ENCODE measurements around the gene M6PR. TPM values are rescaled to one million over a fixed set of nuclear protein-coding genes. Genes with fewer than 3 reads are reported as not detected.

Gene M6PR
- total and polyA plus RNA-seq, 8 donors = 152 to 243 (median 209) TPM

DNA sequence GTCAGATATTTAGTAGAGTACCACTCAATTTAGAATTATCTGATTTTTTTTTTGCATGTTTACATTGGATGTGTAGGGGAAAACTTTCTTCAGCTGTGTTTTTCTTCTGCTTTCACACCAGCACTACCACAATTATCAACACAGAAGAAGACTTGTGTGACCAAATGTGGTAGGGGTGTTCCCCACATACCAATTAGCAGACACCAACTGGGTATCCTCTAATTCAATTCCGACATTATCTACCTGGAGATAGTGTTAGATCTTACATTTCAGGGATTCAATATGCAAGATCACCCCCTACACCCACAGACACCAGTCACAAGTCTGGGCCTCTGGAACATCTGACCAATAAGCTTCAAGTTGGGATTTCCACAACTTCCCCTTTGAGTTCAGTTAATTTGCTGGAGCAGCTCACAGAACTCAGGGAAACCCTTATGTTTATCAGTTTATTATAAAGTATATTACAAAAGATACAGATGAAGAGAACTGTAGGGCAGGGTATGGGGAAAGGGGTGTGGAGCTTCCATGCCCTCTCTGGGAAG lies 35.8 kb upstream of the M6PR start:
- Histone ChIP-seq H3K36me3 (no peaks in the 10 kb centered on the region), H3K27ac (no peak overlapping the region), H3K4me3 (no peak overlapping the region), H3K9me3 (peaks cover 0 to 8% of the 10 kb centered on the region in 2 donors), H3K4me1 (peaks cover 0 to 30% of the 10 kb centered on the region in 2 donors), H3K27me3 (no peaks in the 10 kb centered on the region)
- intact Hi-C loops (cut with DNase I) = no loop called here
- DNase-seq (no peak), ATAC-seq (no peak)
- TF ChIP-seq, protein P1, sequence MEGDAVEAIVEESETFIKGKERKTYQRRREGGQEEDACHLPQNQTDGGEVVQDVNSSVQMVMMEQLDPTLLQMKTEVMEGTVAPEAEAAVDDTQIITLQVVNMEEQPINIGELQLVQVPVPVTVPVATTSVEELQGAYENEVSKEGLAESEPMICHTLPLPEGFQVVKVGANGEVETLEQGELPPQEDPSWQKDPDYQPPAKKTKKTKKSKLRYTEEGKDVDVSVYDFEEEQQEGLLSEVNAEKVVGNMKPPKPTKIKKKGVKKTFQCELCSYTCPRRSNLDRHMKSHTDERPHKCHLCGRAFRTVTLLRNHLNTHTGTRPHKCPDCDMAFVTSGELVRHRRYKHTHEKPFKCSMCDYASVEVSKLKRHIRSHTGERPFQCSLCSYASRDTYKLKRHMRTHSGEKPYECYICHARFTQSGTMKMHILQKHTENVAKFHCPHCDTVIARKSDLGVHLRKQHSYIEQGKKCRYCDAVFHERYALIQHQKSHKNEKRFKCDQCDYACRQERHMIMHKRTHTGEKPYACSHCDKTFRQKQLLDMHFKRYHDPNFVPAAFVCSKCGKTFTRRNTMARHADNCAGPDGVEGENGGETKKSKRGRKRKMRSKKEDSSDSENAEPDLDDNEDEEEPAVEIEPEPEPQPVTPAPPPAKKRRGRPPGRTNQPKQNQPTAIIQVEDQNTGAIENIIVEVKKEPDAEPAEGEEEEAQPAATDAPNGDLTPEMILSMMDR (IDR thresholded peaks at IDR 0.05) = no peak

DNA sequence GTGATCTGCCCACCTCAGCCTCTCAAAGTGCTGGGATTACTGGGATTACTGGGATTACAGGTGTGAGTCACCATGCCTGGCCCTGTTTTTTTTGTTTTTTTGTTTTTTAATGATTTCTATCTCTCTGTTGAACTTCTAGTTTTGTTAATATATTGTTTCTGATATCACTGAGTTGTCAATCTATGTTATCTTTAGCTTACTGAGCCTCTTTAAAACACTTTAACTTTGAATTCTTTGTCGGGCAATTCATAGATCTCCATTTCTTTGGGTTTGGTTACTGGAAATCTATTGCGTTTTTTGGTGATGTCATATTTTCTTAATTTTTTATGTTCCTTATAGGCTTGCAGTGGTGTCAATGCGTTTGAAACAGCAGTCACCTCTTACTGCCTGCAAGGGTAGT lies 30.7 kb upstream of the M6PR start:
- H3K36me3 ChIP-seq = no peaks in the 10 kb centered on the region
- H3K9me3 ChIP-seq = peaks cover 0 to 33% of the 10 kb centered on the region in 2 donors
- no peaks in the 10 kb centered on the region for H3K27me3 ChIP-seq
- H3K4me1 ChIP-seq = no peaks in the 10 kb centered on the region
- H3K4me3 ChIP-seq = no peak overlapping the region
- H3K27ac ChIP-seq = no peak overlapping the region
- ATAC-seq (no peak), DNase-seq (no peak)
- intact Hi-C loops (cut with DNase I) = no loop called here
- TF ChIP-seq, protein P1 (IDR thresholded peaks at IDR 0.05) = no peak

GRCh38 chr12:8970432-8970831 lies 21.0 kb upstream of the M6PR start:
- no peak for DNase-seq
- Histone ChIP-seq H3K36me3 (no peaks in the 10 kb centered on the region), H3K27ac (no peak overlapping the region), H3K4me3 (no peak overlapping the region), H3K4me1 (no peaks in the 10 kb centered on the region), H3K27me3 (no peaks in the 10 kb centered on the region), H3K9me3 (peaks cover 0 to 39% of the 10 kb centered on the region in 2 donors)
- ATAC-seq = no peak
- TF ChIP-seq, protein P1 (IDR thresholded peaks at IDR 0.05) = no peak
- intact Hi-C loops (cut with DNase I) = no loop called here

GRCh38 chr12:8969861-8970411 lies 20.5 kb upstream of the M6PR start:
- Histone ChIP-seq H3K27ac (no peak overlapping the region), H3K36me3 (no peaks in the 10 kb centered on the region), H3K4me3 (no peak overlapping the region), H3K4me1 (no peaks in the 10 kb centered on the region), H3K9me3 (peaks cover 0 to 39% of the 10 kb centered on the region in 2 donors), H3K27me3 (no peaks in the 10 kb centered on the region)
- no peak for ATAC-seq
- DNase-seq = no peak
- TF ChIP-seq, protein P1 (IDR thresholded peaks at IDR 0.05) = no peak
- intact Hi-C loops (cut with DNase I) = no loop called here

- H3K4me3 ChIP-seq = no peak overlapping the region
- TF ChIP-seq, protein P1 (IDR thresholded peaks at IDR 0.05) = no peak
- ATAC-seq (no peak), DNase-seq (no peak)
- intact Hi-C loops (cut with DNase I) = no loop called here
- H3K9me3 ChIP-seq = peaks cover 0 to 36% of the 10 kb centered on the region in 2 donors
- H3K4me1 ChIP-seq = no peaks in the 10 kb centered on the region
- H3K36me3 ChIP-seq = no peaks in the 10 kb centered on the region
- no peak overlapping the region for H3K27ac ChIP-seq
- H3K27me3 ChIP-seq = no peaks in the 10 kb centered on the region
Observed at GRCh38 chr12:8968761-8969160, 19.3 kb upstream of the M6PR start.
